Breast epithelium (tissue), 3 donors: ENCODE results near the gene PTH2.

Source experiments
- CTCF ChIP-seq, 3 donors: fragments of 450-650 bp; IDR thresholded peaks; one replicate each; pipeline ENCODE4 v1.5.1; 2016 to 2017; ENCODE audit warnings: antibody characterized with exemption in 3 of 3, mild to moderate bottlenecking in 3 of 3, moderate library complexity in 3 of 3
- POLR2A ChIP-seq: fragments of 450-650 bp; IDR thresholded peaks from one replicate; pipeline ENCODE4 v1.6.1; 2016; ENCODE audit warnings: antibody characterized with exemption, mild to moderate bottlenecking, moderate library complexity
- POLR2AphosphoS5 ChIP-seq, 3 donors: sonication (generic); formaldehyde crosslinking; IDR thresholded peaks; one replicate each; pipeline ENCODE4 v1.6.1; 2017; ENCODE audit warnings: antibody characterized with exemption in 3 of 3

GRCh38 chr19:49451430-49452181, 28.4 kb upstream of the PTH2 start, which contains the start of gene PIH1D1:
- TF ChIP-seq CTCF (IDR thresholded peaks at IDR 0.05) (no peak), POLR2AphosphoS5 (IDR thresholded peaks at IDR 0.05) (peak; percentile 79 to 94 (median 92)), POLR2A (no peak)
